H1 (cell line): ENCODE results near the gene CELF2. TPM values are rescaled to one million over a fixed set of nuclear protein-coding genes. Genes with fewer than 3 reads are reported as not detected.

ENCODE experiments used
- CTCF ChIA-PET: fragments of 300-600 bp; sonication (Branson Sonifier 250); formaldehyde crosslinking; loops from one replicate; lab custom pipeline; 2021; ENCODE audit not compliant: partially characterized antibody; lab: Charles Lee
- POLR2A ChIA-PET: fragments of 300-600 bp; sonication (Branson Sonifier 250); formaldehyde crosslinking; loops from one replicate; lab custom pipeline; 2021; ENCODE audit warnings: inconsistent platforms; ENCODE audit not compliant: partially characterized antibody; lab: Charles Lee
- DNase-seq, 2 experiments: peaks; one replicate each; pipeline versions ENCODE4 v3.0.0 to v3.0.0-alpha.2; 2010 to 2022; ENCODE audit warnings: low spot score in 2 of 2, low read depth in 1 of 2, mixed read lengths in 1 of 2
- FAIRE-seq: peaks from 2 replicates; lab custom pipeline; 2011; peaks lifted over from hg19 to GRCh38; lab: Jason Lieb, UNC
- H2AFZ ChIP-seq: 2 replicates; pipeline ENCODE4 v1.8.1; 2012; ENCODE audit warnings: low read length, inconsistent platforms
- H2AK5ac ChIP-seq: 2 replicates; pipeline ENCODE4 v1.6.1; 2013; ENCODE audit warnings: low read depth, low read length
- H2BK120ac ChIP-seq: replicated peaks from 2 replicates; pipeline ENCODE3; 2013; ENCODE audit warnings: low read depth, low read length, inconsistent platforms
- H2BK12ac ChIP-seq: 2 replicates; pipeline ENCODE4 v1.6.1; 2013; ENCODE audit warnings: low read depth, low read length
- H2BK15ac ChIP-seq: 2 replicates; pipeline ENCODE4 v1.6.1; 2013; ENCODE audit warnings: low read length
- H2BK20ac ChIP-seq: 2 replicates; pipeline ENCODE4 v1.6.1; 2013; ENCODE audit warnings: low read length
- H2BK5ac ChIP-seq: 2 replicates; pipeline ENCODE4 v1.6.1; 2013; ENCODE audit warnings: low read depth, low read length
- H3K14ac ChIP-seq: 2 replicates; pipeline ENCODE4 v1.6.1; 2013; ENCODE audit warnings: inconsistent platforms; ENCODE audit not compliant: insufficient read length
- H3K18ac ChIP-seq: 2 replicates; pipeline ENCODE4 v1.6.1; 2013; ENCODE audit warnings: low read length; ENCODE audit errors: extremely low read depth
- H3K23ac ChIP-seq: 2 replicates; pipeline ENCODE4 v1.6.1; 2013; ENCODE audit warnings: inconsistent platforms; ENCODE audit not compliant: insufficient read length
- H3K23me2 ChIP-seq: 2 replicates; pipeline ENCODE4 v1.6.1; 2013; ENCODE audit warnings: low read depth, low read length
- H3K27ac ChIP-seq: 2 replicates; pipeline ENCODE4 v1.6.1; 2011; ENCODE audit warnings: low read depth, low read length, inconsistent platforms
- H3K27me3 ChIP-seq, 4 experiments: replicated peaks in 1 of 4; 1 replicate in 1 of 4; 2 replicates in 3 of 4; pipeline versions ENCODE4 v1.6.1 to v1.8.1; 2011 to 2013; ENCODE audit warnings: low read length in 3 of 4, mild to moderate bottlenecking in 3 of 4, inconsistent platforms in 2 of 4, mixed read lengths in 2 of 4, moderate library complexity in 1 of 4; ENCODE audit not compliant: control insufficient read depth in 3 of 4, insufficient read depth in 3 of 4; ENCODE audit errors: extremely low read depth in 1 of 4
- H3K36me3 ChIP-seq, 4 experiments: 2 replicates each; pipeline versions ENCODE4 v1.6.1 to v1.8.1; 2011 to 2013; ENCODE audit warnings: mild to moderate bottlenecking in 4 of 4, low read length in 3 of 4, moderate library complexity in 2 of 4, control low read depth in 1 of 4, inconsistent platforms in 1 of 4; ENCODE audit not compliant: insufficient read depth in 4 of 4, control insufficient read depth in 2 of 4
- H3K4ac ChIP-seq: replicated peaks from 2 replicates; pipeline ENCODE3; 2013; ENCODE audit warnings: low read length, low read depth, mixed read lengths, inconsistent platforms; ENCODE audit not compliant: insufficient read length
- H3K4me1 ChIP-seq, 4 experiments: replicated peaks in 1 of 4; 1 replicate in 1 of 4; 2 replicates in 3 of 4; pipeline versions ENCODE4 v1.6.1 to v1.8.1; 2011 to 2013; ENCODE audit warnings: low read length in 3 of 4, inconsistent platforms in 2 of 4, mixed read lengths in 1 of 4; ENCODE audit not compliant: insufficient read depth in 4 of 4, control insufficient read depth in 3 of 4
- H3K4me2 ChIP-seq, 2 experiments: 2 replicates each; pipeline versions ENCODE4 v1.6.1 to v1.8.1; 2011 to 2013; ENCODE audit warnings: low read depth in 2 of 2, low read length in 2 of 2, control low read depth in 1 of 2, inconsistent platforms in 1 of 2, mild to moderate bottlenecking in 1 of 2; ENCODE audit not compliant: insufficient read depth in 1 of 2
- H3K4me3 ChIP-seq, 4 experiments: fragments of 200-600, 300-600 bp in 1 of 4; sonication (generic), shearing (Covaris generic), sonication (Bioruptor Twin) in 1 of 4; 2 replicates each; pipeline versions ENCODE4 v1.5.1 to v1.8.1; 2011 to 2016; ENCODE audit warnings: low read length in 4 of 4, low read depth in 3 of 4, control low read depth in 2 of 4, inconsistent platforms in 2 of 4, mild to moderate bottlenecking in 2 of 4, mixed read lengths in 1 of 4, moderate library complexity in 1 of 4; ENCODE audit not compliant: insufficient read depth in 2 of 4; ENCODE audit errors: extremely low read depth in 1 of 4
- H3K56ac ChIP-seq: replicated peaks from 2 replicates; pipeline ENCODE3; 2013; ENCODE audit warnings: low read depth, mild to moderate bottlenecking, mixed read lengths, low read length, inconsistent platforms; ENCODE audit not compliant: insufficient read length
- H3K79me1 ChIP-seq: 2 replicates; pipeline ENCODE4 v1.6.1; 2013; ENCODE audit warnings: low read depth, low read length, control low read depth
- H3K79me2 ChIP-seq, 2 experiments: 2 replicates each; pipeline versions ENCODE4 v1.6.1 to v1.8.1; 2012 to 2013; ENCODE audit warnings: low read length in 2 of 2, mild to moderate bottlenecking in 2 of 2, inconsistent platforms in 1 of 2; ENCODE audit not compliant: insufficient read depth in 2 of 2, control insufficient read depth in 1 of 2
- H3K9ac ChIP-seq, 4 experiments: replicated peaks in 1 of 4; 1 replicate in 1 of 4; 2 replicates in 3 of 4; pipeline versions ENCODE4 v1.6.1 to v1.8.1; 2011 to 2013; ENCODE audit warnings: low read depth in 3 of 4, low read length in 3 of 4, control low read depth in 2 of 4, mild to moderate bottlenecking in 2 of 4, moderate library complexity in 2 of 4, inconsistent platforms in 1 of 4; ENCODE audit errors: extremely low read depth in 1 of 4
- H3K9me3 ChIP-seq, 2 experiments: 2 replicates each; pipeline versions ENCODE4 v1.6.1 to v1.8.1; 2012 to 2013; ENCODE audit warnings: mild to moderate bottlenecking in 2 of 2, moderate library complexity in 2 of 2, control low read depth in 1 of 2, inconsistent platforms in 1 of 2, low read depth in 1 of 2, low read length in 1 of 2, mixed read lengths in 1 of 2; ENCODE audit not compliant: insufficient read depth in 2 of 2
- H4K20me1 ChIP-seq, 2 experiments: replicated peaks in 1 of 2; 2 replicates each; pipeline versions ENCODE3 to v1.8.1; 2011 to 2013; ENCODE audit warnings: inconsistent platforms in 2 of 2, low read length in 2 of 2, mild to moderate bottlenecking in 1 of 2; ENCODE audit not compliant: insufficient read depth in 2 of 2, control insufficient read depth in 1 of 2
- H4K5ac ChIP-seq: 2 replicates; pipeline ENCODE4 v1.6.1; 2013; ENCODE audit warnings: low read length, low read depth, mixed read lengths, inconsistent platforms; ENCODE audit not compliant: insufficient read length
- H4K8ac ChIP-seq: 2 replicates; pipeline ENCODE4 v1.8.0; 2013; ENCODE audit warnings: mild to moderate bottlenecking, moderate library complexity, low read length, inconsistent platforms; ENCODE audit not compliant: insufficient read depth; ENCODE audit errors: extremely low read depth
- H4K91ac ChIP-seq: replicated peaks from 2 replicates; pipeline ENCODE3; 2013; ENCODE audit warnings: low read length, mixed read lengths, inconsistent platforms; ENCODE audit not compliant: insufficient read length
- CBX5 ChIP-seq: fragments of 300-800, 300-1000 bp; sonication (generic); IDR thresholded peaks from 2 replicates; pipeline ENCODE4 v1.7.1; 2016; ENCODE audit warnings: antibody characterized with exemption, low read length, low read depth
- CEBPB ChIP-seq: IDR thresholded peaks from 2 replicates; pipeline ENCODE4 v1.6.1; 2012; ENCODE audit warnings: low read depth, low read length
- CTBP2 ChIP-seq: IDR thresholded peaks from 2 replicates; pipeline ENCODE4 v1.7.0; 2011; ENCODE audit warnings: borderline replicate concordance, mild to moderate bottlenecking, moderate library complexity, mixed read lengths, low read length; ENCODE audit not compliant: insufficient read depth, insufficient read length
- KDM1A ChIP-seq: fragments of 200-600, 300-600 bp; sonication (generic); IDR thresholded peaks from 2 replicates; pipeline ENCODE4 v1.7.1; 2016; ENCODE audit warnings: mild to moderate bottlenecking, low read length, borderline replicate concordance
- KDM4A ChIP-seq: IDR thresholded peaks from one replicate; pipeline ENCODE4 v1.7.1; 2012; ENCODE audit warnings: low read depth, mild to moderate bottlenecking, moderate library complexity, low read length, inconsistent platforms; ENCODE audit not compliant: severe bottlenecking
- RFX5 ChIP-seq: IDR thresholded peaks from 2 replicates; pipeline ENCODE4 v1.6.1; 2011; ENCODE audit warnings: low read depth, low read length, improper control_type of control experiment, borderline replicate concordance
- SAP30 ChIP-seq: fragments of 300-600 bp; sonication (generic); IDR thresholded peaks from 2 replicates; pipeline ENCODE4 v1.7.1; 2012; ENCODE audit warnings: low read length, moderate library complexity, mild to moderate bottlenecking, inconsistent platforms; ENCODE audit not compliant: insufficient read depth, insufficient replicate concordance
- SIRT6 ChIP-seq: IDR thresholded peaks from one replicate; pipeline ENCODE4 v1.7.1; 2012; ENCODE audit warnings: low read length, inconsistent platforms
- TEAD4 ChIP-seq: IDR thresholded peaks from 2 replicates; pipeline ENCODE4 v1.6.1; 2012; ENCODE audit warnings: low read depth, low read length, inconsistent platforms, mixed read lengths
- WGBS, 2 experiments: shearing (Covaris generic) in 1 of 2; methylation state at CpG; one replicate each; pipeline versions ENCODE4 v1.1.6 to v1.1.7; 2013 to 2015; ENCODE audit warnings: low lambda C conversion rate in 2 of 2, mixed read lengths in 2 of 2, inconsistent platforms in 1 of 2, low coverage in 1 of 2, missing lambda C conversion rate in 1 of 2; ENCODE audit not compliant: insufficient replicate concordance in 2 of 2, insufficient coverage in 1 of 2, insufficient read length in 1 of 2; ENCODE audit errors: extremely low coverage in 1 of 2, missing lambda C conversion rate in 1 of 2; 5-methylcytosine and 5-hydroxymethylcytosine counted together
- polyA plus RNA-seq, 7 experiments: library from polyadenylated mRNA; depleted of rRNA in 3 of 7; stranded (reverse) in 5 of 7; unstranded in 2 of 7; fragments of >200 nt in 5 of 7; fragments of 200-250 nt in 2 of 7; gene quantifications; 1 replicate in 5 of 7; 2 replicates in 1 of 7; 4 replicates in 1 of 7; pipeline versions ENCODE4 v1.2.1 to v1.2.3, GENCODE V29; 2011 to 2013; ENCODE audit warnings: missing spikeins in 2 of 7, mixed read lengths in 2 of 7
- total RNA-seq: library from RNA; stranded (reverse); fragmentation: NEBNext Ultra II Directional; extraction: Animal tissue kit (Norgen Biotek cat#: 25700); gene quantifications from 2 replicates; pipeline ENCODE4 v1.2.1, GENCODE V29; 2021
- TF ChIP-seq, protein P1 (sequence below): IDR thresholded peaks from 2 replicates; pipeline ENCODE4 v1.6.1; 2012; ENCODE audit warnings: inconsistent platforms
- TF ChIP-seq, protein P2 (sequence below), 3 experiments: IDR thresholded peaks; 1 replicate in 2 of 3; 2 replicates in 1 of 3; pipeline versions ENCODE4 v1.5.1 to v1.6.1; 2011; ENCODE audit warnings: low read length in 3 of 3, mild to moderate bottlenecking in 3 of 3, inconsistent platforms in 2 of 3, low read depth in 1 of 3, moderate library complexity in 1 of 3; ENCODE audit not compliant: insufficient read depth in 1 of 3; ENCODE audit errors: control extremely low read depth in 1 of 3

Gene CELF2
- total and polyA plus RNA-seq, 2 of the 8 experiments (the other 6 are each of a cell fraction or from before 2014, with no cell fraction given): 18.3 to 22.7 TPM

DNA sequence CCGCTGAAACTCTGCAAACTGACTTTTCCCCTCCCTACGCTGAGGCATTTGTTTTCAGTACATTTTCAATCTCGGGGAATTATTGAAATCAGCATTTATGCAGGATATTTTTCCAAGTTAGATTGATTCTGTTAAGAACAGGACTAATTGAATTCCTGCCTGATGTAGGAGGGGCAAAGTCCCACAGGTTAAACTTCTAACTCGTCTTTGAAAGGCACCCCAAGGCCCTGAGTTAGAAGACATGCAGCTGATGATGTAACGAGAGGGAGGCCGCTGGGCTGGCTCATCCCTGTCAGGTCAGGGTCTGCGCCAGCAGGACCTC, 253.1 kb downstream of the CELF2 start:
- Histone ChIP-seq H3K4me1 (peaks cover 0 to 5% (median 0%) of the 10 kb centered on the region in 4 experiments; a peak in 1 of 7 replicates), H2BK120ac (no peak overlapping the region), H3K79me2 (no peaks in the 10 kb centered on the region), H4K8ac (no peak overlapping the region), H3K27ac (no peak overlapping the region), H3K56ac (no peak overlapping the region), H2AFZ (no peak overlapping the region), H3K14ac (no peak overlapping the region), H3K23me2 (no peaks in the 10 kb centered on the region), H4K5ac (no peak overlapping the region), H3K27me3 (no peaks in the 10 kb centered on the region), H3K23ac (no peak overlapping the region), H3K79me1 (no peaks in the 10 kb centered on the region), H3K9ac (no peak overlapping the region), H4K20me1 (no peaks in the 10 kb centered on the region), H3K4me2 (no peak overlapping the region), H3K36me3 (no peaks in the 10 kb centered on the region), H2BK5ac (no peak overlapping the region), H3K4me3 (no peak overlapping the region), H3K4ac (no peak overlapping the region), H3K18ac (no peak overlapping the region), H2BK20ac (no peak overlapping the region), H2AK5ac (no peak overlapping the region), H2BK15ac (no peak overlapping the region), H4K91ac (no peak overlapping the region), H3K9me3 (no peaks in the 10 kb centered on the region), H2BK12ac (no peak overlapping the region)
- POLR2A ChIA-PET: no interaction called here
- DNase-seq (no peak), FAIRE-seq (no peak)
- WGBS, 2 experiments: 40% methylated on average over 7 of the region's 7 CpGs; no CpG with 5 or more reads in 1 of the 2 experiments
- CTCF ChIA-PET: interaction anchor here (0.6 to 2.5 kb wide), 31 partner anchors 8 to 236 kb away, joined by 3 to 15 read pairs (median 3); no protein-coding TSS in a partner anchor
- TF ChIP-seq, protein P1, sequence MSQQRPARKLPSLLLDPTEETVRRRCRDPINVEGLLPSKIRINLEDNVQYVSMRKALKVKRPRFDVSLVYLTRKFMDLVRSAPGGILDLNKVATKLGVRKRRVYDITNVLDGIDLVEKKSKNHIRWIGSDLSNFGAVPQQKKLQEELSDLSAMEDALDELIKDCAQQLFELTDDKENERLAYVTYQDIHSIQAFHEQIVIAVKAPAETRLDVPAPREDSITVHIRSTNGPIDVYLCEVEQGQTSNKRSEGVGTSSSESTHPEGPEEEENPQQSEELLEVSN: no peak
- TF ChIP-seq SAP30 (no peak), KDM1A (no peak), RFX5 (no peak), KDM4A (no peak), TEAD4 (no peak), SIRT6 (no peak), CTBP2 (no peak), CBX5 (no peak), CEBPB (no peak)
- TF ChIP-seq, protein P2, sequence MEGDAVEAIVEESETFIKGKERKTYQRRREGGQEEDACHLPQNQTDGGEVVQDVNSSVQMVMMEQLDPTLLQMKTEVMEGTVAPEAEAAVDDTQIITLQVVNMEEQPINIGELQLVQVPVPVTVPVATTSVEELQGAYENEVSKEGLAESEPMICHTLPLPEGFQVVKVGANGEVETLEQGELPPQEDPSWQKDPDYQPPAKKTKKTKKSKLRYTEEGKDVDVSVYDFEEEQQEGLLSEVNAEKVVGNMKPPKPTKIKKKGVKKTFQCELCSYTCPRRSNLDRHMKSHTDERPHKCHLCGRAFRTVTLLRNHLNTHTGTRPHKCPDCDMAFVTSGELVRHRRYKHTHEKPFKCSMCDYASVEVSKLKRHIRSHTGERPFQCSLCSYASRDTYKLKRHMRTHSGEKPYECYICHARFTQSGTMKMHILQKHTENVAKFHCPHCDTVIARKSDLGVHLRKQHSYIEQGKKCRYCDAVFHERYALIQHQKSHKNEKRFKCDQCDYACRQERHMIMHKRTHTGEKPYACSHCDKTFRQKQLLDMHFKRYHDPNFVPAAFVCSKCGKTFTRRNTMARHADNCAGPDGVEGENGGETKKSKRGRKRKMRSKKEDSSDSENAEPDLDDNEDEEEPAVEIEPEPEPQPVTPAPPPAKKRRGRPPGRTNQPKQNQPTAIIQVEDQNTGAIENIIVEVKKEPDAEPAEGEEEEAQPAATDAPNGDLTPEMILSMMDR (IDR thresholded peaks at IDR 0.05; ENCODE audit: control extremely low read depth in 1 of 3, insufficient read depth in 1 of 3, low read depth in 1 of 3, low read length in 3 of 3): no peak
